WI38 (cell line): ENCODE results near the gene EFNA4.
A peak's percentile ranks its signal among the peaks of the same experiment; 100 is the strongest.

Experiments
- H3K4me3 ChIP-seq: 2 replicates; pipeline ENCODE4 v1.5.1; 2011; ENCODE audit warnings: low read depth, mild to moderate bottlenecking, control low read depth, low read length
- TF ChIP-seq, protein P1 (sequence below): IDR thresholded peaks from 2 replicates; pipeline ENCODE4 v1.5.1; 2012; ENCODE audit warnings: low read depth, mild to moderate bottlenecking, control low read depth, low read length

Gene EFNA4

GRCh38 chr1:155079487-155080311, 16.2 kb downstream of the EFNA4 start:
- H3K4me3 ChIP-seq = no peak overlapping the region
- TF ChIP-seq, protein P1, sequence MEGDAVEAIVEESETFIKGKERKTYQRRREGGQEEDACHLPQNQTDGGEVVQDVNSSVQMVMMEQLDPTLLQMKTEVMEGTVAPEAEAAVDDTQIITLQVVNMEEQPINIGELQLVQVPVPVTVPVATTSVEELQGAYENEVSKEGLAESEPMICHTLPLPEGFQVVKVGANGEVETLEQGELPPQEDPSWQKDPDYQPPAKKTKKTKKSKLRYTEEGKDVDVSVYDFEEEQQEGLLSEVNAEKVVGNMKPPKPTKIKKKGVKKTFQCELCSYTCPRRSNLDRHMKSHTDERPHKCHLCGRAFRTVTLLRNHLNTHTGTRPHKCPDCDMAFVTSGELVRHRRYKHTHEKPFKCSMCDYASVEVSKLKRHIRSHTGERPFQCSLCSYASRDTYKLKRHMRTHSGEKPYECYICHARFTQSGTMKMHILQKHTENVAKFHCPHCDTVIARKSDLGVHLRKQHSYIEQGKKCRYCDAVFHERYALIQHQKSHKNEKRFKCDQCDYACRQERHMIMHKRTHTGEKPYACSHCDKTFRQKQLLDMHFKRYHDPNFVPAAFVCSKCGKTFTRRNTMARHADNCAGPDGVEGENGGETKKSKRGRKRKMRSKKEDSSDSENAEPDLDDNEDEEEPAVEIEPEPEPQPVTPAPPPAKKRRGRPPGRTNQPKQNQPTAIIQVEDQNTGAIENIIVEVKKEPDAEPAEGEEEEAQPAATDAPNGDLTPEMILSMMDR = no peak

DNA sequence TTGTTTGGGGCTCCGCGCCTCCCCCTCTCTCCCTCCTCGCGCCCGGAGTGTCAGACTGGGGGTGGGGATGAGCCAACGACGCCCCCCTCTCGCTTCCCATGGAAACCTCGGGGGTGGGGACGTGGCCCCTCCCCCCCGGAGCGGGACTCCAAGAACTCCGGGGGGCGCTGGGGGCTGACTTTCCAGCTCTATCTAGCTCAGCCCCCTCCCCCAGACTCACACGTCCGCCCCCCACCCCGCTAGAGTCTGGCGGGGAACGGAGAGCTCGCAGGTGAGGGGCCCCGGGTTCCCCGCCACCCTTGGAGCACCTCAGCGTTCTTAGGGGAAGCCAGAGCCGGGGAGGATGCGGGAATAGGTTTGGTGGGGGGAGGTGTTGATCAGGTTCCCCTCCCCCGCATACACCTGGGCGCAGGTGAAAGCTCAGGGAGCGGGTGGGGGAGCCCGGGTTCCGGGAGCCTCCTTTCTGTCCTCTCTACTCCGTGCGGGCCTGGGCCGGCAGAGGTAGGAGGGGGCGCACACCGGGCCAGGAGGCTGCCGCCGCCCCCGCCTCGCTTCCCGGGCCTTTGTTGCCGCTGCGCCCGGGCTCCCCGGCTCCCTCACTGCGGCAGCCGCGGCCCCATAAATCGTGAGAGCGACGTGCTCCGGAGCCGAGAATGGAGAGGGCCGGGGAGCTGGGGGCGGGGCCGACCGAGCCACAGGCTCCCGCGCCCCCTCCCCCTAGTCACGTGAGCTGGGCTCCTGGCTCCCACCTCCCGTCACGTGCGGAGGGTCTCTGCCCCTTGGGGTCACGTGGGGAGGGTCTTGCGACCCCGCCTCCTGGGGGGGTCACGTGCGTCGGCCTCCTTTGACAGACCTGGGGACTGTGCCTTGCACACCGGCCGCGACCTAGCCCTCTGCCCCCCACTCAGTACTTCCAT, 17.0 kb downstream of the EFNA4 start:
- TF ChIP-seq, protein P1 = no peak
- no peak overlapping the region for H3K4me3 ChIP-seq

GRCh38 chr1:155081472-155082300, 18.1 kb downstream of the EFNA4 start:
- TF ChIP-seq, protein P1 = no peak
- H3K4me3 ChIP-seq = no peak overlapping the region

- no peak overlapping the region for H3K4me3 ChIP-seq
- TF ChIP-seq, protein P1 = no peak
Measured at GRCh38 chr1:155082301-155083051, 18.9 kb downstream of the EFNA4 start.

GRCh38 chr1:155083052-155083541, 19.6 kb downstream of the EFNA4 start:
- TF ChIP-seq, protein P1 = no peak
- H3K4me3 ChIP-seq = no peak overlapping the region

DNA sequence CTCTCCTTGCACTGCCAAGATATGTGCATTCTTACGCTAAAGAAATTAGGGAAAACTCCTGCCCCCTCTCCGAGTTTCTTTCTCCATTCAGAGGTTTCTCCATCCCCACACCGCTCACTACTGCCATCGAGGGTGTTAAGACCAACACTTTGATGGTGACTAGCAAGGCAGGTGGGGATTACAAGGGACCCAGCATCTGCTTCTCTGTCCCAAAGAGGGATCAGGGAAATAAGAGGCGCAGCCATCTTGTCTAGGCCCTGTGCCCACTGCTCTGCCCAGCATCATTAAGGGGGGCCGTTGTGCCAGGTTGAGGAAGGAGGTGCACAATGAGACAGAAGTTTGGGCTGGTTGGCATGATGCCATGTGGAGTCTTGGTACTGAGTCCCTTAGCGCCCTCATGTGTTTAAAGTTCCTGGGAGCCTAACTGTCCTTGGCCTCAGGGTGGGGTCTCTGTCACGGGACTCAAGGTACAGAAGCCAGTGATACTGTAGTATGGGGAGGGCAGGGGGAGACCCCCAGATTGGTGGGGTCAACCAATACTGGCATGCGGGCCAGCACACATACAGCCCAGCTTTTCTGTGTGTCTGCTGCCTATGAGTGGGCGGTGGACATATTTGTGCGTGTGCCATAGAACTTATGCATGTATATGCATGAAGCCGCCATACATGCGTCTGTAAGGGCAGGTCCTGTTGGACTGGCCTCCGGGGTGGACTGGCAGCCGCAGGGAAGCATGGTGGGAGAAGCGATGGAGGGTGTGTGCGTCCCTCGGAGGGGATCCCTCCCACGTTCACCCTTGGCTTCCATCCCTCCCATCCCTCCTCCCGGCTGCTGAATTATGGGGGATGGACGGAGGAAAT, 20.6 kb downstream of the EFNA4 start:
- H3K4me3 ChIP-seq = peak overlapping the region; percentile 67
- TF ChIP-seq, protein P1 = peak; percentile 21
